Measurements from ENCODE around the gene PLOD3.
"Not testable (repeated sequence)": the region's sequence is repeated elsewhere in the genome, so short reads cannot be mapped to it uniquely, and the experiment has no call there.

The PLOD3 gene

DNA sequence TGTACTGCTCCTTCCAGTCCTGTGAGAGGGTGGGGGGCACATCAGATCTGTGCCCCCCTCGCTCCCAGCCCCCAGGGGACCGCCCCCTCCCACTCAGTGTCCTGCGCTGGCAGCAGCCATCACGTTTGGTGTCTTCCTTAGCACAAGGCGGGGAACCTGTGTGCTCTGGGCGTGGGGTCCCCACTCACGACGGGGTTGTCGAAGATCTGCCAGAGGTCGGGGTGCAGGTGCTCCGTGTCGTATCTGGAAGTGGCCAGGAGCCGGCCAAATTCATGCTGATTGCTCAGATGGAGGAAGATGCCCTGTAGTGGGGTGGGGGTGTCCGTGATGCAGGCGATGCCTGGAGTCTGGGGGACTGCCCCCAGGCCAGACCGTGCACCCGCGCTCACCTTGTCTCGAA, 7.2 kb downstream of the PLOD3 start:
- DNase-seq (ENCODE audit: low read depth): no peak

DNA sequence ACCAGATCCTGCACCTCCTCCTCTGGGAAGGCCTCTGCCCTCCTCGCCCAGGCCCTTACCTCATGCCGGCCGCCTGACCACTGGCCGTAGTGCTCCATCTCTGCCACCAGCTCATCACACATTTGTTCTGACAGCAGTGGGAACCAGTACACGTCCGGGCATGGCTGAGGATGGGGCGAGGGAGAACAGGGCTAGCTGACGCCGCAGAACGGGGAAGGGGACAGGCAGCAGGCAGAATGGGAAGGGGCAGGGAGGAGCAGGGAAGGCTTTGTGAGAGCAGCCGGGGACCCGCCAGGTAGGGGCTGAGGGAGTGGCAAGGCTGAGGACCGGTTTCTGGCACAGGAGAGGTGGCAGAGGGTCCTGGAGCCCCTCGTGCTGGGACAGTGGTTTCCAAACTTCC, 8.6 kb downstream of the PLOD3 start:
- DNase-seq (ENCODE audit: low read depth): no peak

DNA sequence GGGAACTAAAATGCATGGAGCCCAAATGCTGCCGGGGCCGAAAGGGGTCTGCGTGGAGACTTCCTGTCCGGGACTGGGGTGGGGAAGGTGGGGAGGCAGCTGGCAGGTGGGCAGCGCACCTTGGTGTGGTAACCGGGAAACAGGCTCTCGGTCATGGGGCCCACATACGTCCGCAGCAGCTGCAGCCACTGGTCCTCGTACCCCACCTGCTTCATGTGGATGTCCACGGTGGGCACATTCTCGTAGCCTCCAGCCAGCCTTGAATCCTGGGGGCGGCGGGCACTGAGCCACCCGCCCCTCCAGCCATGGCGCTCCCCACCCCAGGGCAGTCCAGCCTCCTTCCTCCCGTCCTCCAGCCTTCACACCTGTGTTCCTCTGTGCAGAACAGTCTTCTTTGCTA, 9.9 kb downstream of the PLOD3 start:
- DNase-seq (ENCODE audit: low read depth): no peak

DNA sequence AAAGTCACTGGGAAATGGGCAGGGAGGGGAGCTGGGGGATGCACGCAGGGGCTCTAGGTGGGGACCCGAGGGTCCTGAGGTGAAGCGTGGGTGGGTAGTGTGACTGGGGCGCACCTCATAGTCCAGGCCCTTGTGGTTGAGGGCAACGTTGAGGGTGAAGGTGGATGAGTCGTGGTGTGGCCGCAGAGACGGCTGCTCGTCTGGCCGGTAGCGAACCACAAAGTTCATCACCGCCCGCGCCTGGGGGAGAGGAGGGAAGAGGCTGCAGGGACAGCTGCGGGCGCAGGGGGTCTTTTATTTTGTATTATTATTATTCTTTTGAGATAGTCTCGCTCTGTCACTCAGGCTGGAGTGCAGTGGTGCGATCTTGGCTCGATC, 10.7 kb downstream of the PLOD3 start:
- DNase-seq (ENCODE audit: low read depth): no peak

DNA sequence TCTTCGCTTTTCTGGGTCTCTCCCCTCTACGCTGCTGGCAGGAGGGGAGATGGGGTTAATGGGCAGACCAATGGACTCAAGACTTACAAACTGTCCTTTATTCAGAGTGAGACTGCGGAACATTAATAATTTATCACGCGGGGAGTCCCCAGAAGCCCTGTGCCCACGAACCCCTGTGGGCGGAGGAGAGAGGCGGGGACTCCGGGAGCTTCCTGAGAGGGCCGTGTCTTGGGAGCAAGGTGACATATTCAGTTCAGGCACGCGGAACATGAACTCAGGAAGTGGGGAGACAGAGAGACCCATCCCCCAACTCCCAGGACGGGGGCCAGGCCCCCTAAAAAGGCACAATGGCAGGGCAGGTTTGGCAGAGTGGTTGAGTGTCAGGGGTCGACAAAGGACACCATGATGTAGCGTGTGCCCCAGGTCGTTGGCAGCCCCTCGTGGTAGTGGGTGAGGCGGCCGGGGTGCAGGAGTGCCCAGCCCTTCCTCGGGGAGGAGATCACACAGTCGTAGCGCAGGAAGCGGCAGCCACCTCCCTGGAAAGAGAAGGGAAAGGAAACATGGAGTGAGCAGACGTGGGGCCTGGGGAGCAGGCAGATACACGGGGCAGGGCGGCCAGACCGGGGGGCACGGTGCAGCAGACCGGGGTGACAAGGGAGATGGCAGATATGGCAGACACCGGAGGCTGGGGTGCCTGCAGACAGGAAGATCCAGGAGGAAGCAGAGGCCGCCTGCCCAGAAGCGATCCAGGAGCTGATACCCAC, 11.3 kb downstream of the PLOD3 start:
- no peak for DNase-seq (ENCODE audit: low read depth)

DNA sequence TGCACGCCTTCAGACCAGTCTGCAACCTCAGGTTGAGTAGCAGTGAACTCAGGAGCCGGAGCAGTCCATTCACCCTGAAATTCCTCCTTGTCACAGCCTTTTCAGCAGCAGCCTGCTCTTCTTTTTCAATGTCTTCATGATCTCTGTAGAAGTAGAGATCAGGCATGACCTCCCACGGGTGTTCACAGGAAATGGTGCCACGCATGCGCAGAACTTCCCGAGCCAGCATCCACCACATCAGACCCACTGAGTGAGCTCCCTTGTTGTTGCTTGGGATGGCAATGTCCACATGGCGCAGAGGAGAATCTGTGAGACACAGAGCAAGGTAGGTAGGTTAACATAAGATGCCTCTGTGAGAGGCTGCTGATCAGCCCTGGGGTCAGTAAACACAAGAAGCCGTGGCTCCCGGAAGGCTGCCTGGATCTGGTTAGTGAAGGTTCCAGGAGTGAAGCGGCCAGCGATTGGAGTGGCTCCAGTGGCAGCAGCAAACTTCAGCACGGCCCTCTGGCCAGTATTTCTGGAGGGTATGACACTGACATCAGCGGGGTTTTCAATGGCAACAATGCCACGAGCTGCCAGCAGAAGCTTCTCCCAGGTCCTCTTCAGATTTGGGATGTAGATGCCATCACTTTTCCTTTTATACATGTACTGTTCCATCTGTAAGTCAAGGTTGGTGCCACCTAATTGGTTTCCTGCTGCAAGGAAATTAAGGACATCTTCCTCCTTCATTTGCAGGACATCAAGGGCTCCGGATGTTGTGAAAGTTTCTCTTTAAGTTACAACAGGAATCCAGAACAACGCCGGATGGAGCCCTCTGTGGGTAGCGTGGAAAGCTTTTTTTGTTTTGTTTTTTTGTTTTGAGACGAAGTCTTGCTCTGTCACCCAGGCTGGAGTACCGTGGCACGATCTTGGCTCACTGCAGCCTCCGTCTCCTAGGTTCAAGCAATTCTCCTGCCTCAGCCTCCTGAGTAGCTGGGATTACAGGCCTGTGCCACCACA, 13.3 kb downstream of the PLOD3 start:
- not testable (repeated sequence) for DNase-seq (ENCODE audit: low read depth)

DNA sequence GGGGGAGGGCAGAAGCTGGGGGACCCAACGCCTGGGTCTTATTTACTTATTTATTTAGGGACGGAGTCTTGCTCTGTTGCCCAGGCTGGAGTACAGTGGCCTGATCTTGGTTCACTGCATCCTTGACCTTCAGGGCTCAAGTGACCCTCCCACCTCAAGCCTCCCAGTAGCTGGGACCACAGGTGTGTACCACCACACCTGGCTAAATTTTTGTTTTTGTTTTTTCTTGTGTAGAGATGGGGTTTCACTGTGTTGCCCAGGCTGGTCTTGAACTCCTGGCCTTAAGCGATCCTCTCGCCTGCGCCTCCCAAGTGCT, 14.8 kb downstream of the PLOD3 start:
- no peak for DNase-seq (ENCODE audit: low read depth)

DNA sequence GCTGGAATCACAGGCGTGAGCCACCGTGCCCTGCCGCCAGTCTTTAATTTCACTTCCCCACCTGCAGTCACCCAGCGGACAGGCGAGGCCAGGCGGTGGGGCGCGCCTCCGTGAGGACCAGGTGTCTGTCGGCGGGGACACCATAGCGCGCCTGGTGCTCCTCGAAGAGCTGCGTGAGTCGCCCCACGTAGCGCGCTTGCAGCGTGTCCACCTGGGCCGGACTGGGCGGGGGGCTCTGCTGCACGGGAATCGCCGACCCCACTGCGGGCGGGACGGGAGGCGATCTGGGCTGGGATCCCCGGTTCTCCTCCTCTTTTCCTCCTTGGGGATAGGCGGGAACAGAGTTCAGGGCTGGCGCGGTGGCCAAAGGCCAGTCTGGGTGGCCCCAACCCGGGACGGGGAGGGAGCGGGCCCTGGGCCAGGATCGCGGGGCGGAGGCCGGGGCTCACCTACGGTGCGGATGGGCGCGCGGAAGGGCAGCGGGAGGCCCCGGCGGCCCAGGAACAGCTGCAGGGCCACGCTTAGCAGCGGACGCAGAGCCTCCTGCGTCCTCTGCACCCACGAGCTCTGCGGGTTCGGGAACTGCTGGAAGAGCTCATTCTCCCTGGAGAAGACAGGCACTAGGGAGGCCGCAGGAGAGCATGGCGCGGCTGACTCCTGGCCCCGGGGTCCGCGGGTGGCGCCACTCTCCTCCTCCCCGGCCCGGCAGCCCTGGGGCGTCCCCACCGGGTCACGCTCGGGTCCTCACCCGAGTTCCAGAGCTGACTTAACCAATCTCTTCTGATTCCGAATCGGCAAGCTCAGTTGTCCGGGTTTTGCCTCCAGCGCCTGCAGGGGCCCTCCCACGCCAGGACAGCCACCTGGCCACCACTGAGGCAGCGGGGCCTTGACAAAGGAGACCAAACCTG, 15.4 kb downstream of the PLOD3 start:
- DNase-seq (ENCODE audit: low read depth): no peak

DNA sequence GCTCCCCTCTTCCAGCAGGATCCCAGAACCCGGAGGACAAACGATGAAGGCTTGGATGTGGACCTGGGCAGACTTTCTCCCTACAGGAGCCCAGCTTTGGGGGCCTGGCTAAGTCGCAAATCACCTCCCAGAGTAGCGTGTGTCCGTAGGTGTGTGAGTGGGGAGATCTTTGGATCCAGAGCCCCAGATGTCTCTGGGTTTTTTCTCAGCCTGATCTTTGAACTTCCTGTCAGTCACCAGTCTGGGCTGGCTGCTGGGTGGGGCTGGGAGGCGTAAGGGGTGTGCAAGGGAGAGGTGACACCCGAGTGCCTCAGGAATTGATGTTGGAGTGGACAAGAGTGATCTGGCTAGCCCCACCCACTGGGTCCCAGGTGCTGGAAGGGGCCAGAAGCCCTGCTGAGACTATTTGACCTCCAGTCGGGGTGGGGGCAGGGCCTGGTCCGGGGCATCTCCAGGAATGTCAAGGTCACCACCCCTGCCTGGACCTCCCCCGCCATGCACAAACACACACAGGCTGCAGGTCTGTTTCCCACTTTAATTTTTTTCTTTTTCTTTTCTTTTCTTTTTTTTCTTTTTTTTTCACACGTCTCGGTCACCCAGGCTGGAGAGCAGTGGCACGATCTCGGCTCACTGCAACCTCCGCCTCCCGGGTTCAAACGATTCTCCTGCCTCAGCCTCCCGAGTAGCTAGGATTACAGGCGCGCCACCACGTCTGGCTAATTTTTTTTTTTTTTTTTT, 16.4 kb downstream of the PLOD3 start, which contains the start of gene MOGAT3:
TSS of gene MOGAT3 (minus strand) at position 175 of the 738 bp plus-strand sequence. CDS start 182 bp downstream, outside the sequence.
- DNase-seq (ENCODE audit: low read depth): no peak

DNA sequence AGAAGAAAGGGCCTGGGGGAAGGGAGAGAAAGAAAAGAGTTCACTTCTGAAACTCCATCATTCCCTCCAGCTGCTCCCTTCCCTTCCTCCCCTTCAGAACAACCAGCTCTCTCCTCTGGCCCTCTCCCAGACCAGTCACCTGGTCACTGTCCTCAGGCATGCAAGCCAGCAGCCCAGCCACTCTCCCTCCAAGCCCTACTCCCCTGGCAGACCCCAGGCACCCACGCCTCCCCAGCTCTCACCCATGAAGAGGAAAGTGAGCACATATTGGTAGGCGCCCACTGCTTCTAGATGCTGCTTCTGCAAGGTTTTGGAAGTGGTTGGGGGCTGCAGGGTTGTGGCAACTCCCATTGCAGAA, 16.9 kb downstream of the PLOD3 start:
- no peak for DNase-seq (ENCODE audit: low read depth)

DNA sequence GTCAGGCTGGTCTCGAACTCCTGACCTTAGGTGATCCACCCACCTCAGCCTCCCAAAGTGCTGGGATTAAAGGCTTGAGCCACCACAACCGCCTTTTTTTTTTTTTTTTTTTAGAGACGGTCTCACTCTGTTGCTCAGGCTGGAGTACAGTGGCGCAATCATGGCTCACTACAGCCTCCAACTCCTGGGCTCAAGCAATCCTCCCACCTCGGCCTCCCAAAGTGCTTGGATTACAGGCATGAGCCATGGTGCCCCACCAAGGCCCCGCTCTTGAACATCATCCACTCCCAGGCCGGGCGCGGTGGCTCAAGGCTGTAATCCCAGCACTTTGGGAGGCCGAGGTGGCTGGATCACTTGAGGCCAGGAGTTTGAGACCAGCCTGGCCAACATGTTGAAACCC, 17.9 kb downstream of the PLOD3 start:
- DNase-seq (ENCODE audit: low read depth): not testable (repeated sequence)

DNA sequence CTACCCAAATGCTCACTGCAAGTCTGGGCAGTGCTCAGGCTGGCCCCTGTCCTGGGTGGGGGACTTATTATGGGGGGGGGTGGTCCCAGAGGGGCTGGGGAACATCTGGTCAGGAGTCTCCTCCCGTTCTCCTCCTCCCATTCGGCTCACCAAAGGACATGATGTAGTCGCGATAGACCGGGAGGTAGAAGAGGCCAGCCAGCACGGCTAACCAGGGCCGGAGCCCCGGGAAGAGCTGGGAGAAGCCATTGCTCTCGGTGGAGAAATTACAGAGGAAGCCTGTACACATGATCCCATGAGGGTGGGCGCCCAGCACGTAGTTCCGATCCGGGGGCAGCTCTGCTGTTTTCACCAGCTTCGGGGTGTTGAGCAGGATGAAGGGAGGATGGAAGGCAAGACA, 18.9 kb downstream of the PLOD3 start:
- no peak for DNase-seq (ENCODE audit: low read depth)

DNA sequence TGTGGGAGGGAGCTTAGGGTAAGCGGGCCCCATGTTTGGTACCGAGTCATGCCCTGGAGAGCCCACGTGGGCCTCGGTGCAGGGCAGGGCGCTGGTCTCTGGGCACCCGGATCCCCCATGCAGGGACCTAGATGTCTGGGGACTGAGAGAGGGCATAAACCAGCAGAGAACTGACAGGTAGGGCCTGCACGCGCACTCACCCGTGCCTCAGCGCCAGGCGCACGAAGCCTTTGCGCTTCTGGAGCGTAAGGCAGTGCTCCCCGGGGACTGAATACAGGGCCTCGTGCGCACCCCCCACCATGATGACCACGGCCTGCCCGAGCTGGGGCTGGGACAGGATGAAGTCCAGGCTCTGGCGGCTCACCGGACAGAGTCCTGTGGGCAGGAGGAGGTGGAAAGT, 19.4 kb downstream of the PLOD3 start:
- no peak for DNase-seq (ENCODE audit: low read depth)

DNA sequence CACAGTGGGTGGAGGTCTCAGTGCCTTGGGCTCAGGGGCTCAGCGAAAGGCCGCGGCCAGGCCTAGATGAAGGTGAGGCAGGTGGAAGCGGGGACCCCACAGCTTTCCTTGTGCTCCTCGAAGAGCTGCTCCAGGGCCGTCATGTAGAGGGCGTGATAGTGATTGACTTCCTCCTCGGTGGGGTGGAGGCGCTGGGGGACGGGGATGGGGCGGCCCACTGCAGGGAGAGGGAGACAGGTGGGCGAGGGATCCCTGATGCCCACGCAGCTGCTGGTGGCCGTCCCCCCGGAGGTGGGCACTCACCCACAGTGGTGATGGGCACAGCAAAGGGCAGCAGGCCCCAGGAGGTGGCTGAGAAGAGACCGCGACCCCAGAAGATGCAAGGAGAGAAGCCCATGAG, 21.5 kb downstream of the PLOD3 start:
- no peak for DNase-seq (ENCODE audit: low read depth)

DNA sequence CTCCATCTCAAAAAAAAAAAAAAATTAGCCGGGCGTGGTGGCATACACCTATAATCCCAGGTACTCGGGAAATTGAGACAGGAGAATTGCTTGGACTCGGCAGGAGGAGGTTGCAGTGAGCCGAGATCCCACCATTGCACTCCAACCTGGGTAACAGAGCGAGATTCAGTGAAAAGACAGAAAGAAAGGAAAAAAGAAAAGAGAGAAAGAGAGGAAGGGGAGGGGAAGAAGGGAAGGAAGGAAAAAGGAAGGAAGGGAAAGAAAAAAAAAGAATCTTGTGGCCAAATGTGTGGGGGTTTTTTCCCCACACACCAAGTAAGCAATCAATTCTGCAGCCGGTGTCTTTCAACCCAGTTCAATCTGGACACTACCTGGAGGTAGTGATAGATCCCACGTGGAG, 28.3 kb downstream of the PLOD3 start:
- no peak for DNase-seq (ENCODE audit: low read depth)

DNA sequence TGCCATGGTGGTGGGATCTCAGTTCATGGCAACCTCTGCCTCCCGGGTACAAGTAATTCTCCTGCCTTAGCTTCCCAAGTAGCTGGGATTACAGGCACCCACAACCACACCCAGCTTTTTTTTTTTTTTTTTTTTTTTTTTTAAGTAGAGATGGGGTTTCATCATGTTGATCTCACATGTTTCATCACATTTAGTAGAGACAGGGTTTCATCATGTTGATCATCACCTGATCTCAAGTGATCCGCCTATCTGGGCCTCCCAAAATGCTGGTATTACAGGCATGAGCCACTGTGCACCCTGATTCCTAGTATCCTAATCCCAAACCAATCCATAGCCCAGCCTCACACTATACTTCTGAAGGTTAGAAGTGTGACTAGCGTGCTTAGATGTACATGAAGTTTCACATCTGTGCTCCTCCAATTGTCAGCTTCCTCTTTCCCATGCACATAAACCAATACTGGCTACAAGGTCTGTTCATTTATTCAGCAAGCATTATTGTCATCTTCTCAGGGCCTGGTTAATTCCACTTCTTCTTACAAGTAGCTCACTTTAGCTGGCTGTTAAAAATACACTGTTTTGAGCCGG, 30.4 kb downstream of the PLOD3 start:
- DNase-seq (ENCODE audit: low read depth): peak; percentile 31

DNA sequence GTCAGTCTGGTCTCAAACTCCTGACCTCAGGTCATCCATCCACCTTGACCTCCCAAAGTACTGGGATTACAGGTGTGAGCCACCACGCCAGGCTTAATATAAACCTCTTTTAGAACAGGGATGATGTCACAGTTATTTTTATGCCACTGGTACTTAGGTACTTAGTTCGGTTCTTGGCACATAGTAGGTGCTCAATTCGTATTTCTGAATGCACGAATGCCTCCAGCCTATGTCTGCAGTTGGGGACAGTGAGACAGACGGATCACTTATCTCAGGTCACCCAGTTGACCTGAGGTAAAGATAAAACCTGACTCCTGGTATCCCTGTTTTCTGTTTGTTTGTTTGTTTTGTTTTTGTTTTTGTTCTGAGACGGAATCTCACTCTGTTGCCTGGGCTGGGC, 31.2 kb downstream of the PLOD3 start:
- no peak for DNase-seq (ENCODE audit: low read depth)

DNA sequence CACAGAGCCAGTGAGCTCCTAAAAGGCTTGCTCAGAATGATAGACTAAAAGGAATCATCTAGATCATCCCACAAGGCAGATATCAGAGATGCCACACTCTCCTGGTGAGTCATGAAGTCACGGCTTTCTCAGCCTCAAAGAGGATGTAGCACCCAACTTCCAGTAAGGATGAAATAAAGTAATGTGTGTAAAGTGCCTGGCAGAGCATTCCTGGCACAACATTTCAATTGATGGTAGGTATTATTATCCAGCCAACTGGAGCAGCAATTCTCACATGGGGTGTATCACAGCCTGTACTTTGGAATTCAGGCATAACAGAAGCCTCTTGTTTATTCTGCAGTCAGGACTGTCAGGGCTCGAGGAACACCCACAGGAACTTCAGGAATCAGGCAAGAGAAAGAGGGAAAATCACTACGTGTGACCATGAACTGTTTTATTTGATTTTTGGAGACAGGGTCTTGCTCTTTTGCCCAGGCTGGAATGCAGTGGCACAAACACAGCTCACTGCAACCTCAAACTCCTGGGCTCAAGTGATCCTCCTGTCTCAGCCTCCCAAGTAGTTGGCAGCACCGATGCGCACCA, 32.0 kb downstream of the PLOD3 start:
- DNase-seq (ENCODE audit: low read depth): peak; percentile 76

DNA sequence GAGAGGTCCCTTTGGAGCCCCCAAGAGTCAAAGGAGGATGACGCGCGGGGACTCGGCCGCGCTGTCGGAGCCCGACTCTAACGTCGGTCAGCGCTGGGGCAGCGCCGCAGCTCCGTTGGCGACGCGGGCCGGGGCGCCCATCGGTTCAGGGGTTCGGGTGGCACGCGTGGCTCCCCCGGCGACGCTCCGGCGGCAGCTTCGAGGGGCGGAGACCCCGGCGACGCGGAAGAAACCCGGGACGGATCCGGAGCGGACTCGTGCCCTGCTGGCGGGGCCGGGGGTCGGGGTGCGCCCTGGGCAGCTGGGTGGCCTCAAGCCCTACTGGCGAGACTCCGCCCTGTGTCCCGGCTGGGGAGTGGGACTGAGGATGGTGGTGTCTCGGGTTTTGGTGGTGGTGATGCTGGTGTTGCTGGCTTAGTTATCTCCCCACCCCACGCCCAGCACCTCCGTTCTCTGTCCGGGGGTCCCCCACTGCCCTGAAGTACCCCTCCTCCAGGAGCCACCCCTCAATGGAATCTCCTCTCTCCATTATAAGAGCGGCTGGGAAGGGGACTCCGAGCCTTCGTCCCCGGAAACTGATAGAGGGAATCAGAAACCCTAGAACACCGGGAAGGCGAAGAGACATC, 37.1 kb downstream of the PLOD3 start, which contains the start of gene NAT16:
TSS of gene NAT16 (minus strand) at position 164 of the 626 bp plus-strand sequence. CDS start 5,486 bp downstream, outside the sequence.
- no peak for DNase-seq (ENCODE audit: low read depth)

DNA sequence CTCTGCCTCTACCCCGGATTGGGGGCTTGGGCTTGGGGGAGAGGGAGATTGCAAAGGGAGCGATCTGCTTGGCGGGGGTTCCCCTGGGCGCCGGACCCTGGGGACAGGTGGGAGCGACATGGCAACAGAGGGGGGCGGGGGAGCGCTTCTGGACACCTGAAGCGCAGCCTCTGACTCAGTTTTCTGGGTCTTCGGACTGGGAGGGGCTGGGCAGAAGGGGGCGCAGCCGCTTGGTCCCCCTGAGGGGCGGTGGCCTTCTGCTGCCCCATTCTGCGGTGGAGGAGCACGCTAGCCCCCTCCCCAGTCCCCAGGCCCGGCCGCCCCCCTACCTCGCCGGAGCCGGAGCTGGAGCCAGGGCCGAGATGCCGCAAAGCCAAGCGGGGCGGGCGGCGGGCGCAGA, 37.7 kb downstream of the PLOD3 start:
- DNase-seq (ENCODE audit: low read depth): no peak
